Mesendoderm (in vitro differentiated cells): Measurements from ENCODE around the gene TNFRSF8. TPM values are rescaled to one million over a fixed set of nuclear protein-coding genes. Genes with fewer than 3 reads are reported as not detected.

Experiments used
- DNase-seq: peaks from one replicate; pipeline ENCODE4 v3.0.0; 2013
- H2AK5ac ChIP-seq: 2 replicates; pipeline ENCODE4 v1.6.1; 2013; ENCODE audit warnings: low read length, inconsistent platforms
- H2BK120ac ChIP-seq: 2 replicates; pipeline ENCODE4 v1.6.1; 2013; ENCODE audit warnings: low read depth, mild to moderate bottlenecking, low read length, moderate library complexity, mixed read lengths
- H2BK15ac ChIP-seq: replicated peaks from 2 replicates; pipeline ENCODE4 v1.6.1; 2013; ENCODE audit warnings: low read depth, mild to moderate bottlenecking, moderate library complexity
- H2BK5ac ChIP-seq: 2 replicates; pipeline ENCODE4 v1.6.1; 2013; ENCODE audit warnings: low read length, inconsistent platforms
- H3K18ac ChIP-seq: 2 replicates; pipeline ENCODE4 v1.6.1; 2013; ENCODE audit warnings: mild to moderate bottlenecking, low read length, mixed read lengths
- H3K23ac ChIP-seq: one replicate; pipeline ENCODE4 v1.6.1; 2013; ENCODE audit warnings: low read length
- H3K27ac ChIP-seq: 2 replicates; pipeline ENCODE4 v1.5.1; 2013; ENCODE audit warnings: low read depth, mild to moderate bottlenecking, inconsistent platforms, low read length, moderate library complexity
- H3K27me3 ChIP-seq: 2 replicates; pipeline ENCODE4 v1.6.1; 2013; ENCODE audit warnings: low read length, control low read depth, mild to moderate bottlenecking, inconsistent platforms; ENCODE audit not compliant: insufficient read depth, poor library complexity
- H3K36me3 ChIP-seq: 2 replicates; pipeline ENCODE4 v1.6.1; 2013; ENCODE audit warnings: low read length, inconsistent platforms; ENCODE audit not compliant: control insufficient read depth, insufficient read depth
- H3K4ac ChIP-seq: one replicate; pipeline ENCODE4 v1.6.1; 2013; ENCODE audit warnings: low read depth, mild to moderate bottlenecking, low read length, moderate library complexity
- H3K4me1 ChIP-seq: 2 replicates; pipeline ENCODE4 v1.6.1; 2013; ENCODE audit warnings: low read depth, low read length, inconsistent platforms; ENCODE audit not compliant: control insufficient read depth
- H3K4me2 ChIP-seq: 2 replicates; pipeline ENCODE4 v1.6.1; 2013; ENCODE audit warnings: low read length
- H3K4me3 ChIP-seq: 2 replicates; pipeline ENCODE4 v1.5.1; 2013; ENCODE audit warnings: mild to moderate bottlenecking, low read length
- H3K56ac ChIP-seq: one replicate; pipeline ENCODE4 v1.6.1; 2013; ENCODE audit warnings: low read length
- H3K79me1 ChIP-seq: 2 replicates; pipeline ENCODE4 v1.6.1; 2013; ENCODE audit warnings: low read length, inconsistent platforms
- H3K79me2 ChIP-seq: 2 replicates; pipeline ENCODE4 v1.6.1; 2013; ENCODE audit warnings: mild to moderate bottlenecking, low read length; ENCODE audit not compliant: control insufficient read depth, insufficient read depth
- H3K9ac ChIP-seq: 2 replicates; pipeline ENCODE4 v1.6.1; 2013; ENCODE audit warnings: low read length, inconsistent platforms
- H4K5ac ChIP-seq: one replicate; pipeline ENCODE4 v1.6.1; 2013; ENCODE audit warnings: low read length
- H4K8ac ChIP-seq: one replicate; pipeline ENCODE4 v1.6.1; 2013; ENCODE audit warnings: low read depth, mild to moderate bottlenecking, control low read depth, low read length, moderate library complexity
- WGBS: extraction: QIAGEN DNeasy Blood & Tissue Kit; methylation state at CpG from one replicate; pipeline ENCODE4 v1.1.7; 2013; ENCODE audit warnings: low lambda C conversion rate, missing lambda C conversion rate; ENCODE audit not compliant: insufficient coverage; ENCODE audit errors: extremely low coverage; 5-methylcytosine and 5-hydroxymethylcytosine counted together
- polyA plus RNA-seq, 2 experiments: library from polyadenylated mRNA; stranded (reverse); fragments of 200-250 nt; gene quantifications; one replicate each; pipeline ENCODE4 v1.2.3, GENCODE V29; 2013

TNFRSF8 gene
- polyA plus RNA-seq (2013, experiment 1 of 2): 10.3 TPM
- 10.7 TPM for polyA plus RNA-seq (2013, experiment 2 of 2)

- H2BK120ac ChIP-seq: no peak within 1 kb of the TSS
- H3K4ac ChIP-seq: no peak within 1 kb of the TSS
- H3K27ac ChIP-seq: no peak within 1 kb of the TSS
- H3K36me3 ChIP-seq: peaks cover 1% of the 10 kb centered on the region
- peak; percentile 78 for DNase-seq
- peaks cover 7% of the 10 kb centered on the region for H3K27me3 ChIP-seq
- peak within 1 kb of the TSS; percentile 66 for H3K23ac ChIP-seq
- H2BK5ac ChIP-seq: no peak within 1 kb of the TSS
- H3K18ac ChIP-seq: no peak within 1 kb of the TSS
- H3K9ac ChIP-seq: peak within 1 kb of the TSS; percentile 40
- H3K79me2 ChIP-seq: no peaks in the 10 kb centered on the region
- H3K4me1 ChIP-seq: peaks cover 2% of the 10 kb centered on the region
- peak within 1 kb of the TSS; percentile 7 for H3K4me3 ChIP-seq
- H4K8ac ChIP-seq: no peak within 1 kb of the TSS
- WGBS: no CpG with 5 or more reads among the region's 72 CpGs
- H2BK15ac ChIP-seq: no peak within 1 kb of the TSS
- no peak within 1 kb of the TSS for H2AK5ac ChIP-seq
- H3K79me1 ChIP-seq: no peaks in the 10 kb centered on the region
- peak within 1 kb of the TSS; percentile 78 for H3K56ac ChIP-seq
- peak within 1 kb of the TSS; percentile 80 for H3K4me2 ChIP-seq
- H4K5ac ChIP-seq: no peak within 1 kb of the TSS
Measured at GRCh38 chr1:12063141-12064072, at the start of gene TNFRSF8. TSS of gene TNFRSF8 (plus strand) at chr1:12063303. CDS start at chr1:12063599, 296 bp downstream.

- no peaks in the 10 kb centered on the region for H3K27me3 ChIP-seq
- no peak overlapping the region for H3K4me2 ChIP-seq
- peaks cover 7% of the 10 kb centered on the region for H3K36me3 ChIP-seq
- no peak overlapping the region for H3K27ac ChIP-seq
- H3K79me2 ChIP-seq: no peaks in the 10 kb centered on the region
- H3K23ac ChIP-seq: no peak overlapping the region
- no peak overlapping the region for H3K4ac ChIP-seq
- no peak overlapping the region for H2BK120ac ChIP-seq
- no peak overlapping the region for H3K56ac ChIP-seq
- H4K8ac ChIP-seq: no peak overlapping the region
- H3K79me1 ChIP-seq: no peaks in the 10 kb centered on the region
- no peak overlapping the region for H4K5ac ChIP-seq
- no peak overlapping the region for H3K18ac ChIP-seq
- peak; percentile 70 for DNase-seq
- no CpG with 5 or more reads among the region's 16 CpGs for WGBS
- H3K9ac ChIP-seq: no peak overlapping the region
- H2BK5ac ChIP-seq: no peak overlapping the region
- no peak overlapping the region for H2AK5ac ChIP-seq
- no peak overlapping the region for H3K4me3 ChIP-seq
- H2BK15ac ChIP-seq: no peak overlapping the region
- H3K4me1 ChIP-seq: no peaks in the 10 kb centered on the region
Measured at GRCh38 chr1:12014141-12014991, 48.7 kb upstream of the TNFRSF8 start.

- Histone ChIP-seq H3K4ac (no peak overlapping the region), H3K27me3 (no peaks in the 10 kb centered on the region), H3K36me3 (peaks cover 7% of the 10 kb centered on the region), H3K9ac (no peak overlapping the region), H2BK15ac (no peak overlapping the region), H3K4me1 (no peaks in the 10 kb centered on the region), H3K4me3 (no peak overlapping the region), H3K56ac (no peak overlapping the region), H3K79me1 (peaks cover 3% of the 10 kb centered on the region), H3K27ac (no peak overlapping the region), H2BK120ac (no peak overlapping the region), H3K4me2 (no peak overlapping the region), H4K8ac (no peak overlapping the region), H3K79me2 (peaks cover 3% of the 10 kb centered on the region), H4K5ac (no peak overlapping the region), H3K23ac (no peak overlapping the region), H2AK5ac (no peak overlapping the region), H3K18ac (no peak overlapping the region), H2BK5ac (no peak overlapping the region)
- WGBS: no CpG with 5 or more reads among the region's 10 CpGs
- no peak for DNase-seq
Measured at GRCh38 chr1:12015001-12015491, 48.1 kb upstream of the TNFRSF8 start.

- no CpG with 5 or more reads among the region's 9 CpGs for WGBS
- H3K79me2 ChIP-seq: peaks cover 8% of the 10 kb centered on the region
- no peak overlapping the region for H2BK120ac ChIP-seq
- H3K4me2 ChIP-seq: no peak overlapping the region
- H3K4ac ChIP-seq: no peak overlapping the region
- H3K4me1 ChIP-seq: no peaks in the 10 kb centered on the region
- H3K27me3 ChIP-seq: no peaks in the 10 kb centered on the region
- H3K23ac ChIP-seq: no peak overlapping the region
- H3K9ac ChIP-seq: no peak overlapping the region
- H4K5ac ChIP-seq: no peak overlapping the region
- no peak overlapping the region for H2BK5ac ChIP-seq
- no peak for DNase-seq
- no peak overlapping the region for H2BK15ac ChIP-seq
- no peak overlapping the region for H3K56ac ChIP-seq
- H4K8ac ChIP-seq: no peak overlapping the region
- H3K18ac ChIP-seq: no peak overlapping the region
- no peak overlapping the region for H2AK5ac ChIP-seq
- peaks cover 7% of the 10 kb centered on the region for H3K36me3 ChIP-seq
- H3K27ac ChIP-seq: no peak overlapping the region
- no peak overlapping the region for H3K4me3 ChIP-seq
- H3K79me1 ChIP-seq: peaks cover 6% of the 10 kb centered on the region
Measured at GRCh38 chr1:12015499-12015898, 47.6 kb upstream of the TNFRSF8 start.

- no peak overlapping the region for H2AK5ac ChIP-seq
- no peak overlapping the region for H3K9ac ChIP-seq
Measured at GRCh38 chr1:12016182-12016581, 46.9 kb upstream of the TNFRSF8 start.

More at GRCh38 chr1:12016182-12016581, 46.9 kb upstream of the TNFRSF8 start:
- Histone ChIP-seq H2BK15ac (no peak overlapping the region), H3K79me2 (peaks cover 8% of the 10 kb centered on the region), H2BK5ac (no peak overlapping the region), H3K18ac (no peak overlapping the region), H3K4me1 (no peaks in the 10 kb centered on the region), H3K4me2 (no peak overlapping the region), H3K27ac (no peak overlapping the region), H3K4ac (no peak overlapping the region), H2BK120ac (no peak overlapping the region), H3K27me3 (no peaks in the 10 kb centered on the region), H3K56ac (no peak overlapping the region), H4K8ac (no peak overlapping the region), H3K79me1 (peaks cover 6% of the 10 kb centered on the region), H3K23ac (no peak overlapping the region), H3K36me3 (peaks cover 7% of the 10 kb centered on the region), H3K4me3 (no peak overlapping the region), H4K5ac (no peak overlapping the region)
- no CpG with 5 or more reads among the region's 3 CpGs for WGBS
- DNase-seq: no peak
